B cell (primary cell): Measurements from ENCODE around the gene WTAP.

Experiments
- CTCF ChIP-seq: fragments of 200-600 bp; IDR thresholded peaks from one replicate; pipeline ENCODE4 v1.8.0; 2022; ENCODE audit warnings: antibody characterized with exemption, mild to moderate bottlenecking
- EZH2 ChIP-seq: IDR thresholded peaks from 2 replicates; pipeline ENCODE4 v1.6.1; 2012; ENCODE audit warnings: borderline replicate concordance, low read depth, mild to moderate bottlenecking, moderate library complexity, low read length; ENCODE audit not compliant: insufficient read depth, poor library complexity, severe bottlenecking

GRCh38 chr6:159693128-159693893 is 34.0 kb upstream of the WTAP start, which contains the start of gene SOD2:
- TF ChIP-seq EZH2, result no peak
- no peak for TF ChIP-seq CTCF
